K562 (cell line): ENCODE data around the gene ADAT2. TPM values are rescaled to one million over a fixed set of nuclear protein-coding genes. Genes with fewer than 3 reads are reported as not detected.

Experiments used
- ATAC-seq: fragments of 200-7000 bp; cut with Tn5 transposase; 3 replicates; pipeline ENCODE4 v1.9.1; 2020; ENCODE audit warnings: moderate library complexity
- BruUV-seq: library from RNA; stranded (reverse); fragments of 400-500 nt; replicated peaks from 2 replicates; lab custom pipeline; 2021; lab: Mats Ljungman, UMichigan
- CTCF ChIA-PET: fragments of 300-600 bp; formaldehyde crosslinking; extraction: SDS; loops from one replicate; lab custom pipeline; 2021; ENCODE audit warnings: low intra/inter-chr PET ratio; lab: Yijun Ruan, JAX
- POLR2A ChIA-PET: fragments of 300-600, 350-650 bp; sonication (Branson Sonifier 250); formaldehyde crosslinking; extraction: SDS; loops from one replicate; lab custom pipeline; 2021; ENCODE audit warnings: antibody characterized with exemption, inconsistent platforms; lab: Yijun Ruan, JAX
- DNase-seq, 4 experiments: peaks; one replicate each; pipeline versions ENCODE4 v3.0.0 to v3.0.0-alpha.2; 2011 to 2018; ENCODE audit warnings: low spot score in 3 of 4, mixed read lengths in 3 of 4; ENCODE audit errors: extremely low read depth in 1 of 4
- FAIRE-seq: peaks from 2 replicates; lab custom pipeline; 2011; peaks lifted over from hg19 to GRCh38; lab: Jason Lieb, UNC
- H2AFZ ChIP-seq: 2 replicates; pipeline ENCODE4 v1.6.0; 2011; ENCODE audit warnings: low read depth, low read length, control low read depth, inconsistent platforms
- H3K27ac ChIP-seq: fragments of 200-600 bp; 3 replicates; pipeline ENCODE4 v1.8.0; 2011; ENCODE audit warnings: low read depth, mild to moderate bottlenecking, control low read depth, inconsistent platforms, low read length, moderate library complexity, mixed read lengths; ENCODE audit errors: extremely low read depth
- H3K27me3 ChIP-seq, 2 experiments: fragments of 300-600 bp in 1 of 2; 2 replicates in 1 of 2; 3 replicates in 1 of 2; pipeline versions ENCODE4 v1.6.0 to v1.8.0; 2011; ENCODE audit warnings: inconsistent platforms in 2 of 2, low read length in 2 of 2, mild to moderate bottlenecking in 1 of 2, mixed read lengths in 1 of 2, moderate library complexity in 1 of 2; ENCODE audit not compliant: control insufficient read depth in 2 of 2, insufficient read depth in 2 of 2
- H3K36me3 ChIP-seq: fragments of 300-600 bp; 3 replicates; pipeline ENCODE4 v1.8.0; 2011; ENCODE audit warnings: mild to moderate bottlenecking, low read length, inconsistent platforms; ENCODE audit not compliant: control insufficient read depth, insufficient read depth
- H3K4me1 ChIP-seq, 2 experiments: fragments of 200-600 bp in 1 of 2; replicated peaks in 1 of 2; 2 replicates in 1 of 2; 3 replicates in 1 of 2; pipeline versions ENCODE4 v1.5.1 to v1.8.0; 2011; ENCODE audit warnings: inconsistent platforms in 2 of 2, low read length in 2 of 2, mild to moderate bottlenecking in 1 of 2, mixed read lengths in 1 of 2, moderate library complexity in 1 of 2; ENCODE audit not compliant: control insufficient read depth in 2 of 2, insufficient read depth in 2 of 2
- H3K4me2 ChIP-seq: 2 replicates; pipeline ENCODE4 v1.6.1; 2011; ENCODE audit warnings: low read length, control low read depth, inconsistent platforms, mixed read lengths; ENCODE audit not compliant: insufficient read depth
- H3K4me3 ChIP-seq: fragments of 200-600 bp; sonication (generic), shearing (Covaris generic); 2 replicates; pipeline ENCODE4 v1.5.1; 2016; ENCODE audit warnings: control low read depth, inconsistent platforms
- H3K79me2 ChIP-seq: fragments of 200-600 bp; 3 replicates; pipeline ENCODE4 v1.8.0; 2011; ENCODE audit warnings: low read length, inconsistent platforms; ENCODE audit not compliant: control insufficient read depth, insufficient read depth
- H3K9ac ChIP-seq, 2 experiments: 2 replicates each; pipeline versions ENCODE4 v1.6.0 to v1.6.1; 2011; ENCODE audit warnings: low read depth in 2 of 2, low read length in 2 of 2, control low read depth in 1 of 2, inconsistent platforms in 1 of 2, mild to moderate bottlenecking in 1 of 2, mixed read lengths in 1 of 2; ENCODE audit not compliant: insufficient read depth in 1 of 2
- H3K9me1 ChIP-seq: one replicate; pipeline ENCODE4 v1.6.0; 2011; ENCODE audit warnings: inconsistent platforms, mild to moderate bottlenecking, low read length, moderate library complexity; ENCODE audit not compliant: control insufficient read depth, insufficient read depth
- H3K9me3 ChIP-seq: replicated peaks from 2 replicates; pipeline ENCODE4 v1.5.1; 2011; ENCODE audit warnings: low read depth, low read length, inconsistent platforms; ENCODE audit not compliant: control insufficient read depth, insufficient read depth
- H4K20me1 ChIP-seq: replicated peaks from 2 replicates; pipeline ENCODE4 v1.6.1; 2011; ENCODE audit warnings: low read length, inconsistent platforms, mixed read lengths; ENCODE audit not compliant: control insufficient read depth, insufficient read depth
- BRCA1 ChIP-seq, 2 experiments: fragments of 450-650 bp in 1 of 2; sonication (generic) in 1 of 2; formaldehyde crosslinking in 1 of 2; IDR thresholded peaks; 2 replicates each; pipeline versions ENCODE4 v1.5.0 to v1.6.1; 2017 to 2020; ENCODE audit warnings: mild to moderate bottlenecking in 1 of 2, missing genetic modification reagents in 1 of 2
- FOXA3 ChIP-seq, 2 experiments: fragments of 450-650 bp in 1 of 2; sonication (generic) in 1 of 2; formaldehyde crosslinking; IDR thresholded peaks in 1 of 2; conservative IDR thresholded peaks in 1 of 2; 2 replicates each; pipeline versions ENCODE4 v1.4.0 to v1.8.0; 2020 to 2022; ENCODE audit warnings: mild to moderate bottlenecking in 2 of 2, missing genetic modification reagents in 1 of 2
- MAZ ChIP-seq, 2 experiments: fragments of 450-650 bp in 1 of 2; sonication (generic) in 1 of 2; formaldehyde crosslinking; IDR thresholded peaks in 1 of 2; conservative IDR thresholded peaks in 1 of 2; 2 replicates each; pipeline versions ENCODE4 v1.4.0 to v1.5.0; 2020; ENCODE audit warnings: mild to moderate bottlenecking in 1 of 2, missing genetic modification reagents in 1 of 2
- RNF2 ChIP-seq: sonication (generic); IDR thresholded peaks from 2 replicates; pipeline ENCODE4 v1.6.1; 2016
- STAT5A ChIP-seq: IDR thresholded peaks from 2 replicates; pipeline ENCODE4 v1.6.1; 2012; ENCODE audit warnings: low read length, inconsistent platforms, borderline replicate concordance
- TCFL5 ChIP-seq: fragments of 250-450 bp; sonication (Bioruptor Pico); conservative IDR thresholded peaks from 2 replicates; pipeline ENCODE4 v1.6.1; 2021; ENCODE audit warnings: mild to moderate bottlenecking, moderate library complexity, matching md5 sums
- ZKSCAN1 ChIP-seq: fragments of 150-350 bp; IDR thresholded peaks from 2 replicates; pipeline ENCODE4 v1.6.1; 2016; ENCODE audit warnings: low read depth, low read length
- ZNF175 ChIP-seq: fragments of 200-800 bp; sonication (Bioruptor generic); IDR thresholded peaks from 2 replicates; pipeline ENCODE4 v1.6.1; 2016; ENCODE audit warnings: low read depth, mild to moderate bottlenecking, missing genetic modification characterization, missing compliant biosample characterization
- WGBS: fragments of 100-300 bp; shearing (Covaris generic); methylation state at CpG from one replicate; pipeline ENCODE4 v1.1.6; 2016; ENCODE audit warnings: low coverage, mixed read lengths; ENCODE audit not compliant: insufficient coverage; ENCODE audit errors: missing lambda C conversion rate; 5-methylcytosine and 5-hydroxymethylcytosine counted together
- in situ Hi-C: fragments of 300-500 bp; cut with MboI; formaldehyde crosslinking; loops from 4 replicates; pipeline ENCODE4 v1.15.0; 2018; ENCODE audit warnings: inconsistent platforms, mixed read lengths
- intact Hi-C: fragments of 100-400 bp; cut with micrococcal nuclease; formaldehyde crosslinking; loops from 2 replicates; pipeline ENCODE4 v1.14.2; 2022
- polyA plus RNA-seq, 8 experiments: library from polyadenylated mRNA; depleted of rRNA in 4 of 8; stranded (reverse) in 5 of 8; unstranded in 3 of 8; fragments of >200 nt; fragmentation: Nextera tagmentation in 2 of 8; fragmentation: Illumina TruSeq in 1 of 8; extraction: Ambion mirVana in 2 of 8; extraction: Trizol in 1 of 8; gene quantifications; 2 replicates each; pipeline versions ENCODE4 v1.2.1 to v1.2.3, GENCODE V29; 2011 to 2014; ENCODE audit warnings: inconsistent platforms in 1 of 8, missing spikeins in 1 of 8
- total RNA-seq, 7 experiments: library from RNA; depleted of rRNA in 6 of 7; stranded (reverse); fragments of >200 nt in 6 of 7; fragmentation: Illumina TruSeq in 2 of 7; extraction: Trizol in 2 of 7; gene quantifications; 2 replicates each; pipeline versions ENCODE4 v1.2.1 to v1.2.3, GENCODE V29; 2011 to 2021; ENCODE audit warnings: low replicate concordance in 1 of 7
- TF ChIP-seq, protein P1 (sequence below): fragments of 450-650 bp; IDR thresholded peaks from 2 replicates; pipeline ENCODE4 v1.6.1; 2016; ENCODE audit warnings: mild to moderate bottlenecking, moderate library complexity

The ADAT2 gene
- total and polyA plus RNA-seq, 9 of the 15 experiments (the other 6 are each of a cell fraction or from before 2014, with no cell fraction given) = 13.0 to 62.5 (median 31.7) TPM

DNA sequence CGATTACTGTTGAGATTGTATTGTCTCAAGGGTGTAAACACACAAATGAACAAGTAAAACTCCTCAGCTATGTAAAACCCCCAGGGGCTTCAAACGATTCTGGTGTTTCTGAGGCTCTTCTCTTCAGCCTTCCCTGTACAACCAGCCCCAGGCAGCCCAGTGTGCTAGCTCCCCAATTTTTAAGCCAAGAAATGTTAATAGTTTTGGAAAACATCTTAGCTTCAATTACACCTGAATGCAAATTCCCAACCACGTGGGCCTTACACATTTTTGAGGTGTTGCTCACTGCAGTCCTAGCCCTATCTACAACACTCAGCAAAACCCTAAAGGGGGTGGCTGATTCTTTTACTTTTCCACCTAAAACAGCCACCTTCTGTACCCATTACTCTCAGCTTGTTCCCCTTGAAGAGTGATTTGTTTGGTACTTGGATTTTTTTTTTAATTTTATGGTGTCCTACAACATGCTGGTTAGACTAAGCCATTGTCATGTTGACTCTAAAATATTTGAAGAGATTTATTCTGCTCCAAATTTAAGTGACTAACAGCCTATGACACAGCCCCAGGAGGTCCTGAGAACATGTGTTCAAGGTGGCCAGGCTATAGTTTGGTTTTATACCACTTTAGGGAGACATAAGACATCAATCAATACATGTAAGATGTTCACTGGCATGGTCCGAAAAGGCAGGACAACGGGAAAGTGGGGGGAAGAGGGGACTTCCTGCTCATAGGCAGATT, 48.7 kb downstream of the ADAT2 start:
- WGBS = 0% methylated on average over 5 of the region's 5 CpGs
- DNase-seq = no peak
- BruUV-seq = no TSS peak
- CTCF ChIA-PET = no interaction called here
- FAIRE-seq = no peak
- in situ Hi-C loops = no loop called here
- Histone ChIP-seq H3K9me1 (no peaks in the 10 kb centered on the region), H3K27me3 (peaks cover 40 to 46% of the 10 kb centered on the region in 2 experiments), H3K27ac (no peak overlapping the region), H3K4me1 (no peaks in the 10 kb centered on the region; a peak in 1 of 5 replicates), H3K4me2 (no peak overlapping the region), H3K36me3 (no peaks in the 10 kb centered on the region), H3K79me2 (no peaks in the 10 kb centered on the region), H4K20me1 (0 out of 2 replicates have a peak, but pooled peaks cover 3% of the 10 kb centered on the region), H3K9ac (no peak overlapping the region), H3K9me3 (no peaks in the 10 kb centered on the region), H2AFZ (no peak overlapping the region), H3K4me3 (no peak overlapping the region)
- POLR2A ChIA-PET = interaction anchor here (1.2 kb wide), 1 partner anchor 9 kb away, joined by 4 read pairs; no protein-coding TSS in a partner anchor
- ATAC-seq = no peak
- intact Hi-C loops = no loop called here
- TF ChIP-seq TCFL5 (CRISPR knock-in tag) = no peak
- TF ChIP-seq BRCA1 (IDR thresholded peaks at IDR 0.05) = no peak
- TF ChIP-seq BRCA1 (CRISPR knock-in tag; IDR thresholded peaks at IDR 0.05) = no peak
- no peak for TF ChIP-seq ZNF175 (CRISPR knock-in tag)
- TF ChIP-seq, protein P1, sequence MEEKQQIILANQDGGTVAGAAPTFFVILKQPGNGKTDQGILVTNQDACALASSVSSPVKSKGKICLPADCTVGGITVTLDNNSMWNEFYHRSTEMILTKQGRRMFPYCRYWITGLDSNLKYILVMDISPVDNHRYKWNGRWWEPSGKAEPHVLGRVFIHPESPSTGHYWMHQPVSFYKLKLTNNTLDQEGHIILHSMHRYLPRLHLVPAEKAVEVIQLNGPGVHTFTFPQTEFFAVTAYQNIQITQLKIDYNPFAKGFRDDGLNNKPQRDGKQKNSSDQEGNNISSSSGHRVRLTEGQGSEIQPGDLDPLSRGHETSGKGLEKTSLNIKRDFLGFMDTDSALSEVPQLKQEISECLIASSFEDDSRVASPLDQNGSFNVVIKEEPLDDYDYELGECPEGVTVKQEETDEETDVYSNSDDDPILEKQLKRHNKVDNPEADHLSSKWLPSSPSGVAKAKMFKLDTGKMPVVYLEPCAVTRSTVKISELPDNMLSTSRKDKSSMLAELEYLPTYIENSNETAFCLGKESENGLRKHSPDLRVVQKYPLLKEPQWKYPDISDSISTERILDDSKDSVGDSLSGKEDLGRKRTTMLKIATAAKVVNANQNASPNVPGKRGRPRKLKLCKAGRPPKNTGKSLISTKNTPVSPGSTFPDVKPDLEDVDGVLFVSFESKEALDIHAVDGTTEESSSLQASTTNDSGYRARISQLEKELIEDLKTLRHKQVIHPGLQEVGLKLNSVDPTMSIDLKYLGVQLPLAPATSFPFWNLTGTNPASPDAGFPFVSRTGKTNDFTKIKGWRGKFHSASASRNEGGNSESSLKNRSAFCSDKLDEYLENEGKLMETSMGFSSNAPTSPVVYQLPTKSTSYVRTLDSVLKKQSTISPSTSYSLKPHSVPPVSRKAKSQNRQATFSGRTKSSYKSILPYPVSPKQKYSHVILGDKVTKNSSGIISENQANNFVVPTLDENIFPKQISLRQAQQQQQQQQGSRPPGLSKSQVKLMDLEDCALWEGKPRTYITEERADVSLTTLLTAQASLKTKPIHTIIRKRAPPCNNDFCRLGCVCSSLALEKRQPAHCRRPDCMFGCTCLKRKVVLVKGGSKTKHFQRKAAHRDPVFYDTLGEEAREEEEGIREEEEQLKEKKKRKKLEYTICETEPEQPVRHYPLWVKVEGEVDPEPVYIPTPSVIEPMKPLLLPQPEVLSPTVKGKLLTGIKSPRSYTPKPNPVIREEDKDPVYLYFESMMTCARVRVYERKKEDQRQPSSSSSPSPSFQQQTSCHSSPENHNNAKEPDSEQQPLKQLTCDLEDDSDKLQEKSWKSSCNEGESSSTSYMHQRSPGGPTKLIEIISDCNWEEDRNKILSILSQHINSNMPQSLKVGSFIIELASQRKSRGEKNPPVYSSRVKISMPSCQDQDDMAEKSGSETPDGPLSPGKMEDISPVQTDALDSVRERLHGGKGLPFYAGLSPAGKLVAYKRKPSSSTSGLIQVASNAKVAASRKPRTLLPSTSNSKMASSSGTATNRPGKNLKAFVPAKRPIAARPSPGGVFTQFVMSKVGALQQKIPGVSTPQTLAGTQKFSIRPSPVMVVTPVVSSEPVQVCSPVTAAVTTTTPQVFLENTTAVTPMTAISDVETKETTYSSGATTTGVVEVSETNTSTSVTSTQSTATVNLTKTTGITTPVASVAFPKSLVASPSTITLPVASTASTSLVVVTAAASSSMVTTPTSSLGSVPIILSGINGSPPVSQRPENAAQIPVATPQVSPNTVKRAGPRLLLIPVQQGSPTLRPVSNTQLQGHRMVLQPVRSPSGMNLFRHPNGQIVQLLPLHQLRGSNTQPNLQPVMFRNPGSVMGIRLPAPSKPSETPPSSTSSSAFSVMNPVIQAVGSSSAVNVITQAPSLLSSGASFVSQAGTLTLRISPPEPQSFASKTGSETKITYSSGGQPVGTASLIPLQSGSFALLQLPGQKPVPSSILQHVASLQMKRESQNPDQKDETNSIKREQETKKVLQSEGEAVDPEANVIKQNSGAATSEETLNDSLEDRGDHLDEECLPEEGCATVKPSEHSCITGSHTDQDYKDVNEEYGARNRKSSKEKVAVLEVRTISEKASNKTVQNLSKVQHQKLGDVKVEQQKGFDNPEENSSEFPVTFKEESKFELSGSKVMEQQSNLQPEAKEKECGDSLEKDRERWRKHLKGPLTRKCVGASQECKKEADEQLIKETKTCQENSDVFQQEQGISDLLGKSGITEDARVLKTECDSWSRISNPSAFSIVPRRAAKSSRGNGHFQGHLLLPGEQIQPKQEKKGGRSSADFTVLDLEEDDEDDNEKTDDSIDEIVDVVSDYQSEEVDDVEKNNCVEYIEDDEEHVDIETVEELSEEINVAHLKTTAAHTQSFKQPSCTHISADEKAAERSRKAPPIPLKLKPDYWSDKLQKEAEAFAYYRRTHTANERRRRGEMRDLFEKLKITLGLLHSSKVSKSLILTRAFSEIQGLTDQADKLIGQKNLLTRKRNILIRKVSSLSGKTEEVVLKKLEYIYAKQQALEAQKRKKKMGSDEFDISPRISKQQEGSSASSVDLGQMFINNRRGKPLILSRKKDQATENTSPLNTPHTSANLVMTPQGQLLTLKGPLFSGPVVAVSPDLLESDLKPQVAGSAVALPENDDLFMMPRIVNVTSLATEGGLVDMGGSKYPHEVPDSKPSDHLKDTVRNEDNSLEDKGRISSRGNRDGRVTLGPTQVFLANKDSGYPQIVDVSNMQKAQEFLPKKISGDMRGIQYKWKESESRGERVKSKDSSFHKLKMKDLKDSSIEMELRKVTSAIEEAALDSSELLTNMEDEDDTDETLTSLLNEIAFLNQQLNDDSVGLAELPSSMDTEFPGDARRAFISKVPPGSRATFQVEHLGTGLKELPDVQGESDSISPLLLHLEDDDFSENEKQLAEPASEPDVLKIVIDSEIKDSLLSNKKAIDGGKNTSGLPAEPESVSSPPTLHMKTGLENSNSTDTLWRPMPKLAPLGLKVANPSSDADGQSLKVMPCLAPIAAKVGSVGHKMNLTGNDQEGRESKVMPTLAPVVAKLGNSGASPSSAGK = no peak
- TF ChIP-seq STAT5A = no peak
- no peak for TF ChIP-seq FOXA3 (CRISPR knock-in tag; conservative IDR thresholded peaks at IDR 0.05 in 1 of 2, IDR thresholded peaks at IDR 0.05 in 1 of 2)
- TF ChIP-seq ZKSCAN1 = no peak
- no peak for TF ChIP-seq RNF2
- no peak for TF ChIP-seq MAZ (CRISPR knock-in tag; conservative IDR thresholded peaks at IDR 0.05 in 1 of 2, IDR thresholded peaks at IDR 0.05 in 1 of 2)
